GM18526 (cell line): ENCODE results near the gene NRG2.

Source experiments
- POLR2A ChIP-seq: IDR thresholded peaks from 3 replicates; pipeline ENCODE4 v1.6.1; 2011; ENCODE audit not compliant: insufficient read length; ENCODE audit errors: extremely low read depth

Gene NRG2

DNA sequence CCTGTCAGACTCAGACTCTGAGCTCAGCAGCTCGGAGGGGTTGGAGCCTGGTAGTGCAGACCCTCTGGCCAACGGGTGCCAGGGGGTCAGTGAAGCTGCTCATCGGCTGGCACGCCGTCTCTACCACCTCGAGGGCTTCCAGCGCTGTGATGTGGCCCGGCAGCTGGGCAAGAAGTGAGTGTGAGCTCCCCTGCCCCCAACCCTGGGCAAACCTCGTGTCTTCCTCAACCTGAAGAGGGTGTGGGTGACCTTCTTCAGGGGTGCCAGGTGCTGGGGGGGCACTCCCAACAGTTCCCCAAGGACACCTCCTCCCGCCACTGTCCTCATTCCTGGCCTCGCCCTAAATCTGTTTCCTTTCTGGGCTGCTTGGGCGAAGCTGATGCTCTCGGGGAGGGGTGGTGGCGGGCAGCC lies 228.9 kb downstream of the NRG2 start:
- TF ChIP-seq POLR2A = no peak

DNA sequence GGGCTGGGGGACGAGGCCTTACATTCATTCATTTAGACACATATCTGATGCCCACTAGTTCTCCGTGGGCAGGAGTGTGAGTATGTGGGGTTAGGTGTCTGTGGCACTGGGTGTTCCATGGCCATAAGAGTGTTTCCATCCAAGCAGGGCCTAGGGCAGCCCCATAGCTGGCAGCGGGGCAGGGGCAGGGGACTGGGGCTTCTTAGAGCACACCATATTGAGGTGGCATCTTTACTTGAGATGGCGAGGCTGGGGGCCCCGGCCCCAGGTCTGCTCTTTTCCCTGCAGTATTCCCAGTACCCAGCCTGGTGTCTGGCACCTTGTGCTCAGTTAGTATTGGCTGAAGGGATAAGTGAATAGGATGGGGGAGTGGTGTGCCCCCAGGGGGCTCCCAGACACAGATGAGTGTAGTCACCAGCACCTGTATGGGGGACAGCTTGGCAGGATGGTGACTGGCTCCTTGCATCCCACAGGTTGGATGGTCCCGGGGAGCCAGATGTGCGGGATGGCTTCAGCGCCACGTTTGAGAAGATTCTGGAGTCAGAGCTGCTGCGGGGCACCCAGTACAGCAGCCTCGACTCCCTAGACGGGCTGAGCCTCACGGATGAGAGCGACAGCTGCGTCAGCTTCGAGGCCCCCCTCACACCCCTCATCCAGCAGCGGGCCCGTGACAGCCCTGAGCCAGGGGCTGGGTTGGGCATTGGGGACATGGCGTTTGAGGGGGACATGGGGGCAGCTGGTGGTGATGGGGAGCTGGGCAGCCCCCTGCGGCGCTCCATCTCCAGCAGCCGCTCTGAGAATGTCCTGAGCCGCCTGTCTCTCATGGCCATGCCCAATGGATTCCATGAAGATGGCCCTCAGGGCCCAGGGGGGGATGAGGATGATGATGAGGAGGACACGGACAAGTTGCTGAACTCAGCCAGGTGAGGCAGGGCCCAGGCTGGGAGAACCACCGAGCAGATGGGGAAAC lies 230.0 kb downstream of the NRG2 start:
- no peak for TF ChIP-seq POLR2A

DNA sequence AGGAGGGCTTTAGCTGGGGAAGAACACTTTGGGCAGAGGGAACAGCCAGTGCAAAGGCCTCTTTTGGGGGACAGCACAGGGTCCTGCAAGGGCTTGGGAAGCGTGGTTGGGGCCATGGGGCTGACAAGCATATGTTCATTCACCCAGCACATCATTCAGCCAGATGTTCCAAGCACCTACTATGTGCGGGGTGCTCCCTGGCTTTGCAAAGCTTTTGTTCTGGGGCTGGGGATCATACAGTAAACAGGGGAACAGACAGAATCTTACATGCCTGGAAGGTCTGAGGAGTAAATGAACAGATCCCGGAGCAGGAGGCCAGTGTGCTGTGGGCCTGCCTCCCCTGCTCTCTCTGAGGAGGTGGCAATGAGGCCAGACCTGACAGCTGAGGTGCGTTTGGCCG lies 230.8 kb downstream of the NRG2 start:
- TF ChIP-seq POLR2A = no peak

DNA sequence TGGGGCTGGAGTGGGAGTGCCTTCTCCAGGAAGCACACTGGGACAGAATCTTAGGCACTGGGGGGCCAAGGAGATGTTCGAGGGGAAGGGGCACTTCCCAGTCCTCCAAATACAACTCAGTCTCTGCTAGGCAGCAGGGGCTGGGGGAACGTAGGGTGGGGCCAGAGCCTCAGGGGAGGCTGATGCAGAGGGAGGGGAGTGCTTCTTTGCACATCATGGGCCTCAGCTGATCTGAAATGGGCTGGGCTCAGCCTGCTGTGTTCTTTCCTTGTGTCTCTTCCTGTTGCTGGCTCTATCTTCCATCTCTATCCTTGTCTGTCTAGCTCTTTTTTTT lies 231.9 kb downstream of the NRG2 start:
- no peak for TF ChIP-seq POLR2A

DNA sequence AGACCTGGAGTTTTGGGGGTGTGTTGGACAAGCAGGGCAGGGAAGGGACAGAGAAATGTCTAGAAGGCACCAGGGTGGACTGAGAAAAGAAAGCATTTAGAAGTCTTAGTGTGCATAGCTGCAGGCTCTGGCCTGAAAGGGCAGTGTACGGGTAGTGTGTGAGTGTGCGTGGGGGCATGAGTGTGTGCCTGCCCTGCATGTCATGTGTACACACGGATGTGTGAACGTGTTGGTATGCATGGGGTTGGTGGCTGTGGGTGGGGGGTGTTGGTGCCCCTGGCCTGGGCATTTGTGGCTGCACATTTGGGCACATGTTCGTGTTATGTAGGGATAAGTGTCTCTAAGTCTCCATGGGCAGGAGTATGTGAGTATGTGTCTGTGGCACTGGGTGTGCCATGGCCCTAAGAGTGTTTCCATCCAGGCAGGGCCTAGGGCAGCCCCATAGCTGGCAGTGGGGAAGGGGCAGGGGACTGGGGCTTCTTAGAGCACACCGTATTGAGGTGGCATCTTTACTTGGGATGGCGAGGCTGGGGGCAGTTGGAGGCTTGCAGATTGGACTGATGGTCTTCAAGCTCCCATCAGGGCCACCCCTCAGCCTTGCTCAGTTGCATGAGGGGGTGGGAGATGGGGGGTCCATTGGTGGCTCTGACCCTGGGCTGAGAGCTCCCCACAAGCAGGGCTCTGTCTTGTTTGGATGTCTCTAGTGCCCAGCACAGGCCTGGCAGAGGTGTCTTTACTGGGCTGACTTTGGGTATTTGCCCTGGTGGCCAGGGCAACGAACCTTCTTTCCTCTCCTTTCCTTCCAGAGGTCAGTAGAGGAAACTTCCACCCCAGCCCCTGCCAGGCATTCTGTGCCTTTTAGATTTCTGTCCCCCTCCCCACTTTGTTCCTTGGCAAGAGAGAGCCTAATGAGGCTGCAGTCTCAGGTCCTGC lies 232.5 kb downstream of the NRG2 start:
- TF ChIP-seq POLR2A = no peak

DNA sequence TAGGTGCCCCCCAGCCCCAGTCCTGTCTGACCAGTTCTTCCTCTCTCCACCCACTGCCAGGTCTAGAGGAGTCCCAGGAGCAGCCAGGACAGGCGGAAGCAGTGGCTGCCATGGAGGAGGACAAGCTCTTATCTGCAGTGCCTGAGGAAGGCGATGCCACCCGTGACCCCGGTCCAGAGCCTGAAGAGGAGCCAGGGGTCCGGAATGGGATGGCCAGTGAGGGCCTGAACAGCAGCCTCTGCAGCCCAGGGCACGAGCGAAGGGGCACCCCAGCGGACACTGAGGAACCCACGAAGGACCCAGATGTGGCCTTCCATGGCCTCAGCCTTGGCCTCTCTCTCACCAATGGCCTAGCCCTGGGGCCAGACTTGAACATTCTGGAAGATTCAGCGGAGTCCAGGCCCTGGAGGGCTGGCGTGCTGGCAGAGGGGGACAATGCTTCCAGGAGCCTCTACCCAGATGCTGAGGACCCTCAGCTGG lies 233.7 kb downstream of the NRG2 start:
- TF ChIP-seq POLR2A = no peak

DNA sequence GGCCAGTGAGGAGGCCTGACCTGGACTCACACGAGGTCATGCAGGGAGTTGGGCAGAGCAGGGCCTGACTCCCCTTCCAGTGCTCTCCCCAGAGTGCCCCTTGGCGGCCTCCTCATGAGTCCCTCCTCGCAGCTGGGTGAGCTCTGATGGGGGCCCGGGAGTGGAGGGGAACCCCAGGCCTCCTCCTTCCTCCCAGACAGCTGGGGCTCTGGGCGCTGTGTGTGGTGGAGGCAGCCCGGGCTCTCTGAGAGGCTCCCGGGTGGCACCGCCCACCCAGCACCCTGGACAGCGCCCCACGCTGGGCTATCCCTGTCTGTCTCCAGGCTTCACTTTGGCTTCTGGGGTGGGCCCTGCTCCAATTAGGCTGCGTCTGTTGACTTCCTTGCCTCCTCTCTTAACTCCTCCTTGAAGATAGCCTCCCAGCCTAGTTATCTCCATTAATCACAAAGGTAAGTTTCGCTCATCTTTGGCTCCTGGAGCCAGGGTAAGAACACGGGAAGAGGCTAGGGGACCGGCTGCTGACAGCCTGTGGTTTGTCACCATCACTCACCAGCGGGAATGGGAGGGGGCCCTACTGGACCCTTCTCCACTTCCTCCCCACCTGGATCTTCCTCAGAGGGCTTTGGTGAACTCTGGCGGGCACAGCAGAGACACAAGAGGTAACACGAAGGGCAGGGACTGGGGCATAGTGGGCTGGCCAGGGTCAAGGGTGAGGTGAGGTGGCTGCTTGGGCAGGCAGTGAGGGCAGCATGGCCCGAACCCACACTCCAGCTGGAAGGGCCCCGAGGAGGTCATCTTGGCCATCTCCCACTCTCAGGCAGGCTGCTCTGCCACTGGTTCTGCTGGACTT lies 234.4 kb downstream of the NRG2 start:
- TF ChIP-seq POLR2A = no peak

DNA sequence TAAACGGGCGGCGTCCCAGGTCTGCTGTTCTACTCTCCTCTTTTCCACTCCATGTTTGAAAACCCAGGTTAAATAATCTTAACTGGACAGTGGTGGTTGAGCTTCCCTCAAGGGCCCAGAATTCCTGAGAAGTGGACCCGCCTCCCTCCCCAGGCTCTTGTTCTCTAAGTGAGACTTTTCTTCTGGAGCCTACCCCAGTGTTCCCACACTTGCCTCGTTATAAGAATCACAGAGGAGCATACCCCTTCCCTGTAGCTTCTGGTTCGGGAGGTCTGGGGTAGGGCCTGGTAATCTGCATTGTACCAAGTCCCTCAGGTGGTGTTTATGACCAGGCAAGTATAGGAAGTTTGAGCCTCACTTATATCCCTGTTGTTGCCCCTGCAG lies 235.5 kb downstream of the NRG2 start:
- no peak for TF ChIP-seq POLR2A

DNA sequence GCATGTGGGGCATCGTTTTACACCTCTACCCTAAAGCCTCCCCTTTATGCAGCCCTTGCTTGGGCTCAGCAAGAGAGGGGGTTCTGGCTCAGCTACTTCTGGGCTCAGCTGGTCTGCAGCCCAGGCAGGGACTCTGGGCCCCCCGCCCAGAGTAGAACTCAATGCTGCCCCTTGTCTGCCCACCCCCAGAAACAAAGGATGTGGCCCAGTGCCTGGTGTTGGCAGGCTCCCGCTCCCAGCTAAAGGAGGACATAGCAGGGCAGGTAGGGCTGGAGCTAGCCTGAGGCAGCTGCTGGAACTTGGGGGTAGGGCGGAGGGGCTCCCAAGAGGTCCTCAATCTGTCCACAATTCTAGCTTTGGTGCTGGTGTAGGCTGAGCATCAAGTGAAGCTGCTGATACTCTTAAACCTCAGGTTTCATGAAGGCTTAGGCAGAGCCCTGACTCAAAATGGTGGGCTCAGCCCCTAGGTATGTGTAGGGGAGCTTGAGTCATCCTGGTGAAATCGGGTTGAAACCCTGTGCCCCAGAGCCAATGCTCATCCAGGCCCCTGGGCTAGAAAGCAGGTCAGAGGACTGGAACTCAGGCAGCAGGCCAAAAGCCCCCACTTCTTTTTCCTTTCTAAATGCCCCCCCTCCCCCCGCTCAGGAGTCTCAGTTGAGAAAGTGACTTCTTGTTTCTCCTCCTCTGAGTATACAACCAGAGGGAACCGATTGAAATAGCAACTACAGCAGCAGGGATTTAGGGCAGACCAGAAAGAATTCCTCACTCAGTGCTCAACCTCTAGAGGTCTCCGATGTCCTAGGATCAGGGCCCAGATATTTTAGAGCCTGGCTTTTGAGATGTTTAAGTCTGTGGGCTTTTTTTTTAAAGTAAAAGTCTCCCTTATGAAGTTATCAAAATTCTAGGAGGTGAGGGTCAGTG lies 236.1 kb downstream of the NRG2 start:
- no peak for TF ChIP-seq POLR2A

DNA sequence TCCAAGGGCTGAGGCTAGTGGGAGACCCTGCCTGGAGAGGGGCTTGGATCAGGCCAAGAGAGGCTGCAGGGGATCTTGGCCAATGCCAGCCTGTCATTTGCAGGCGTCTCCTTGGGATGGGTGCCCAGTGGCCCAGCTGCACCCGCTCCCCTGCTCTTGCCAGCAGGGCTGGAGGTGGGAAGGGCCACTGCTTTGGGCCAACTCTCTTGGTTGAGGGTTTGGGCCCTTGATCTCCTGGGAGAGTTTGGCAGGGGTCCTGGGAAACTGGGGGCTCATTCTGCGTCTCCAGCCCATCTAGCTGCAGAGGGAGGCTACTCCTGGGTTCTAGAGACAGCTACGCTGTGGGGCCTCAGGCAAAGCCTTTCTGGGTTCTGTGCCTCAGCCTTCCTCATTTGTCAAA lies 237.0 kb downstream of the NRG2 start:
- TF ChIP-seq POLR2A = no peak

DNA sequence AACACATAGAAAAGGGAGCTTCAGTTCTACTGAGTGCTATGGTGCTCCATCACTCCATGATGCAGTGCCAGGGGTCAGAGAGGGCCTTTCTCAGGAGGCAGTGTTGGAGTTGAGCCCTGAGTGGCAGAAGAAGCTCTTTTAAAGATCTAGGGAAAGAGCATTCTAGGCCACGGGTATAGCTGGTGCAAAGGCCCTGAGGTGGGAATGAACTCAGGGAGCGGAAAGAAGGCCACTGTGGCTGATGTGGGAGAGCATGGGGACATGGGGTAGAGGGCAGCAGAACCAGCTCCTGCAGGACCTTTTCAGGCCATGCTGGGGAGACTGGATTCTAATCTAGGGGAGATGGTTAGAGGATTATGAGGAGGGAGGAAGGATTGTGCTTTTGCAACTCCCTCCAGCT lies 237.6 kb downstream of the NRG2 start:
- TF ChIP-seq POLR2A = no peak

DNA sequence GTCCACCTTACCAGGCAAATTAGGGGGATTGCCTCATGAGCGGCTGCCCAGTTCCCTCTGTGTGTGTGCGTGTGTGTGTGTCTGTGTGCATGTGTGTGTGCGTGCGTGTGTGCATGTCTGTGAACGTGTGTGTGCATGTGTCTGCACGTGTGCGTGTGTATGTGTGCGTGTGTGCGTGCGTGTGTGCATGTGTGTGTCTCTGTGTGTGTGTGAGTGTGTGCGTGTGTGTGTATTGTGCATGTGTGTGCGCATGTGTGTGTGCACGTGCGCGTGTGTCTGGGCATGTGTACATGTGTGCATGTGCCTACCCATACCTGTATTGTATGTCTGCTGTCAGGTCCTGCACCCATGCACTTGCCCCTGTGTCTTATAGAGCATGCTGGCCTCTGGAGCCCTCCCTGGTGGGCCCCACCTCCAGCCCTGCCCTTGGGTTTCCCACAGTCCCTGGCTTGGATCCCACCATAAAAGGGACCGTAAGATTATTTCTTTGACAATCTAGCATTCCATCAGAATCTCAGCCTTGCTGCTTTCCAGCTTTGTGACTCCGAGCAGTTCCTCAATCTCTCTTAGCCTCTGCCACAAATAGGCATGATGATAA lies 238.2 kb downstream of the NRG2 start:
- no peak for TF ChIP-seq POLR2A

DNA sequence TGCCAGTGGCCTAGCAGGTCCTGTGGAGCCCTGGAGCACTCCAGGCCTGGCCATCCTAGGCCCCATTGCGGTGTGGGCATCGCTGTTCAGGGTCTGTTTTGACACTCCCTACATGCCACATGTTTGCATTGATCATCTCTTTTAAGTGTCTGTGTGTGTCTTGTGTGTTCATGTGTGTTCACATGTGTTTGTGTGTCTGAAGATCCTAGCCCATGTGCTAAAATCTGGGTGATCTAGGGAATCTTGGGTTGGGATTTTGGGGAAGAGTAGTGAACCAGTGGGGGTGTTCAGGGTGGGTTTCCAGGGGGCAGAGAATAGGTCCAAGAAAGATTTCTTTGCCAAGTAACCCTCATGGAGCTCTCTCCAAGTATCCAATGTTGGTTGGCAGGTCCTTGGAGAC lies 239.1 kb downstream of the NRG2 start:
- no peak for TF ChIP-seq POLR2A

DNA sequence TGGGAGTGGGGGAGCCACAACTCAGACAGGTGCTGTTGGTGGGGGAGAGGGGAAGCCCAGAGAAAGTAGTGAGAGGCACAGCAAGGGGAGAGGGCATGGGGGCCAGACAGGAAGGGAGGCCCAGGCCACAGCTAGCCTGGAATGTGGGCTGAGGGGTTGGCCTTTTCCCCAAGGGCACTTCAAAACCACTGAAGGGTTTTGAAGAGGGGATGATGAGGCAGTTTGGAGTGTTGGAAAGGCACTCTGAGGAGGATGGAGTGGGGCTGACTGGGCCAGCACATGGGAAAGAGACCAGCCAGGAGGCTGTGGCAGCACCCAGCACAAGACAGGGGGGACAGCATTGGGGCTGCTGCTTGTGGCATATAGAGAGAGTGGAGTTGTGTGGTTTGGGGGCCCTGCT lies 243.7 kb downstream of the NRG2 start:
- TF ChIP-seq POLR2A = no peak
